ENCODE results near the gene SHB.

Gene SHB

DNA sequence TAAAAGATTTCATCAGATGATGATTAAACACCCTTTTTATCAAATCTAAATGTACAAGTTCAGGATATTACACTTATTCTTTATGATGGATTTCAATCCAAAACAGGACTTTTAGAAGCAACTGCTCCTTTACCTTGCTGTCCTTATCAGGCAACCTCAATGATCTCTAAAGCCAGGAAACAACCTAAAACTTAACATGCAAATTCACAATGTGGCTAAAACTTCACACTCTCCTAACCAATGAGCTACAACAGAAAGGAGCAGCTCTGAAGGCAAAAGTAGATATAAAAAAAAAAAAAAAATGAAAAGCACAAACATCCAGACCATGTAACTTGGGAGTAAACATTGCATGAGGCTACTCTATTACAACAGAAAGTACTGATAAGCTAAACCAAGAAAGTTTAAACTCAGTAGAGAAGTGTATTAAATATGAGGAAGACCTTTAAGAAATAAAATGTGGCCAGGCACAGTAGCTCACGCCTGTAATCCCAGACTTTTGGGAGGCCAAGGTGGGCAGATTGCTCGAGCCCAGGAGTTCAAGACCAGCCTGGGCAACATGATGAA, 188.0 kb downstream of the SHB start:
- DNase-seq: no peak

DNA sequence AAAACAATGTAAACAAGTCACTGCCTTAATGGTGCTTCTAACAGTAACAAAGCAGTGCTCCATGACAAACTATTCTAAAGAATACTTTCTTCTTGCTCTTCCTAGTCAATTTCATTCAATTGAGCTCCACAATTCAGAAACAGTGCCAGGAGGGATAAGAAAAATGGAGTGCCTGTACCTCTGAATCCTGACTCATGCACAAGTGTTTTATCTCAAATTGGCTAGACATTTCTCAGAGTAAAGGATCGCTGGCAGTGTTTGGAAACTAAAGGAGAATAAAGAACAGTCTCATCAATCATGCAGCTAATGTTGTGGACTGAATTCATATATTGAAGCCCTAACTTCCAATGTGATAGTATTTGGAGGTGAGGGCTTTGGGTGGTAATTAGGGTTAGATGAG, 192.7 kb downstream of the SHB start:
- DNase-seq: no peak

DNA sequence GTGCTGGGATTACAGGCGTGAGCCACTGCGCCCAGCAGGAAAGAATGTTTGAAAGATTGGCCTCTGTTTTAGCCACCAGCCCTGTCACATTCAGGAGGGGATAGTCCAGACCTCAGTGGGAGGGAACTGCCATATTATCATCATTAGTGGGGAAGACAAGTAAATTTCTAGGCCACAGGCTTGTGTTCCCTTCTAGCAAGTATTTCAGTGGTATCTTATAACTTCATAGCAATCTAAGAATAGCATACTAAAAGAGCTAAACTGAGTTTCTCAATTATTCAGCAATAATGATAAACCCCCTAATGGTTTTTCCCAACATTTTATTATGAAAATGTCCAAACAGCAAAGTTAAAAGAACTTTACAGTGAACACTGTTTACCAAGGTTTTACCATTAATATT, 195.1 kb downstream of the SHB start:
- no peak for DNase-seq

DNA sequence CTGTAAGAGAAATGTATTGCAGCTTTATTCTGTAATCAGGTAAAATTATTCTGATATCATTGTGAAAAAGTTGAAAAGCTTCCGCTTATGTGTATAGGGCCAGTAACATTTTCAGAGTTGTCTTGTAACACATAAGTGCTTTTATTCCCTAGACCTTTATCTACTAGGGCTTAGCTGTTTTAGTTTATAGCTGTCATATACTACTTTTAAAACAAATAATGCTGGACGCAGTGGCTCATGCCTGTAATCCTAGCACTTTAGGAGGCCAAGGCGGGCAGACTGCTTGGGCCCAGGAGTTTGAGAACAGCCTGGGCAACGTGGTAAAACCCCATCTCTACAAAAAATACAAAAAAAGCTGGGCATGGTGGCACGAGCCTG, 198.2 kb downstream of the SHB start:
- DNase-seq: no peak

GRCh38 chr9:37870081-37870798, 198.8 kb downstream of the SHB start:
- no peak for DNase-seq
